Activated CD8-positive, alpha-beta memory T cell treated with anti-CD3 and anti-CD28 coated beads, Interleukin-2, amount 50 U/mL, for 4 hours (primary cell): ENCODE measurements around the gene CCDC198.

ENCODE experiments used
- DNase-seq: peaks from one replicate; pipeline ENCODE4 v3.0.0-alpha.2; 2020

CCDC198 gene, protein sequence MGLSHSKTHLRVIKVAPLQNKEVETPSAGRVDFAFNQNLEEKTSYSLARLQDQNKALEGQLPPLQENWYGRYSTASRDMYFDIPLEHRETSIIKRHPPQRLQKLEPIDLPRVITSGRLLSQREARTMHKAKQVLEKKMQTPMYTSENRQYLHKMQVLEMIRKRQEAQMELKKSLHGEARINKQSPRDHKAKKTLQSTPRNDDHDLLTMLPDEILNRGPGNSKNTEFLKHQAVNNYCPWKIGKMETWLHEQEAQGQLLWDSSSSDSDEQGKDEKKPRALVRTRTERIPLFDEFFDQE

DNA sequence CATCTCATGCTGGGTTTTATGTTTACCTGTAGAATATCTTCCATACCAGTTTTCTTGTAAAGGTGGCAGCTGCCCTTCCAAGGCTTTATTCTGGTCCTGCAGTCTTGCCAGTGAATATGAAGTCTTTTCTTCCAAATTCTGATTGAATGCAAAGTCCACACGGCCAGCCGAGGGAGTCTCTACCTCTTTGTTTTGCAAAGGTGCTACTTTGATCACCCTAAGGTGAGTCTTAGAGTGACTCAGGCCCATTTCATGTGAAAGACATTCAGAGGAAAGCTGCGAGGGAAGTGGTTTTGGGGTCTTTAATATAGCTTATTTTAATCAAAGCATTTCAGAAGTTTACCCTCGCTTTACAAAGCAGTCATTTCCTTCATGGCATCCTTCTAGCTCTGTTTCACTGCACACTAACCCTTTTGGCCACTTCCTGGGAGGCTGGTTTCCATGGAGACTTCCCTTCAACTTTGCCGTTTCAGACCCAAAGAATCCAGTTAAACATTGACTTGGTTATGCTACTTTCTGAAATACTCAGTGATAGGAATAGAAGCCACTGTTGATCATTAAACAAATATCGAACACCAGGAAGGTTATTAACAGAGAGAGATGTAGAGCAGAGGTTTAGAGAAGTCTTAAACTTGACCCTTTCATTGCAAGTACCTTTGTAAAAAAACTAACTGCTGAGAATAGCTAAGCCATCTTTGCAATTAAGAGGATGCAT is at the start of gene CCDC198:
Gene CCDC198, minus strand, starts transcription at position 391 of the 715 bp plus-strand sequence. Its CDS starts 142 bp downstream, at position 249.
- DNase-seq = no peak

DNA sequence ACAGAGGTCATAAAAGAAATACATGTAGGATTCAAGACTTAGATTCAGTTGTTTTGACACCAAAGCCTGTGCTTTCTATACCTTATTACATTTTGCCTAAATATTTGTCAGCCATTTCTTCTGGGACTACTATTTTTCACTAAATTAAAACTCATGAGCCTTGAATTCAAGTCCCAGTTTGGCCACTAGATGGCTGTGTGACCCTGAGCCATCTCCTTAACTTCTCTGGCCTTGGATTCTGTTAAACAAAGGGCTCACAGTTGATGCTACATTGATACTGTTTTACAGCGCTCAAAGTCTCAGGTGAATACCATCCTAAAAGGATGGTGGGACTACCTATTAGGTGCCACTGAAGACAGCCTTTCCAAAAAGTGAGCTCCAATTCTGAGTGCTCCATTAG is 39.6 kb upstream of the CCDC198 start:
- no peak for DNase-seq

DNA sequence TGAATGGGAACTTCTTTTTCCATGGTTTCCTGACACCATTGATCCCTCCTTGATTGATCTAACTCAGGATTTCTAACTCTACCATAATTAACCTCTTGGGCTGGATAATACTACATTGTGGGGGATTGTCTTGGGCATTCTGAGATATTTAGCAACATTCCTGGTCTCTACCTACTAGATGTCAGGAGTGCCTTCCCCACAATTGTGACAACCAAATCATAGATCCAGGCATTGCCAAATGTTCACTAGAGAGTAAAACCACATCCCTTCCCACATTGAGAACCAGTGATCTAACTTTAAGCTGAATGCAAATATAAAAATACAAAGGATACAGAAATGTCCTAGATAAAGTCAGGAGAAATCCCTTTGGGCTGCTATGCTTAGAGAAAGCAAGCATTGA is 36.9 kb upstream of the CCDC198 start:
- no peak for DNase-seq

DNA sequence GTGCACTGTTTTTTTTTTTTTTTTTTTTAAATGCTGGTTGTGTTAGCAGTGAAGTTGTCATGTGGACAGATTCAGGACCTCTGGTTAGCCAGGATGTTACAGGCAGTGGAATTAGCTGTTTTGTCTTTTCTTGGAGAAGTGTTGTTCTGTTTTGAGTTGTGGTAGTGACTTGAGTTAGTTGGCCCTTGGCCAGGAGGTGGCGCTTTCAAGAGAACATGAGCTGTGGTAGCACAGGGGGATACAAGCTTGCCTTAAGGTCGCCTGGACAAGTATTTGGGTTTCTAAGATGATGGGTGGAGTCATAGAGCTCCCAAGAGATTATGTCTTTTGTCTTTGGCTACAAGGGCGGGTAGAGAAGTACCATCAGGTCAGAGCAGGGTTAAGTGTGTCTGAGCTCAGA is 33.3 kb upstream of the CCDC198 start:
- no peak for DNase-seq

DNA sequence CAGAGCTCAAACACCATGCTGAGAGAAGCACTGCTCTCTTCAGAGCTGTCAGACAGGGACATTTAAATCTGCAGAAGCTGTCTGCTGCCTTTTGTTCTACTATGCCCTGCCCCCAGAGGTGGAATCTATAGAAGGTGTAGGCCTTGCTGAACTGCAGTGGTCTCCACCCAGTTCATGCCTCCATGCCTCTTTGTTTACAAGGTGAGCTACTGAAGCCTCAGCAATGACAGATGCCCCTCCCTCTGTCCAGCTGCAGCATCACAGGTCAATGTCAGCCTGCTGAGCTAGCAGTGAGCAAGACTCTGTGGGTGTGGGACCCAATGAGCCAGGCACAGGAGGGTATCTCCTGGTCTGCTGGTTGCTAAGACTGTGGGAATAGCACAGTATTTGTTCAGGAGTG is 25.4 kb upstream of the CCDC198 start:
- DNase-seq = no peak

DNA sequence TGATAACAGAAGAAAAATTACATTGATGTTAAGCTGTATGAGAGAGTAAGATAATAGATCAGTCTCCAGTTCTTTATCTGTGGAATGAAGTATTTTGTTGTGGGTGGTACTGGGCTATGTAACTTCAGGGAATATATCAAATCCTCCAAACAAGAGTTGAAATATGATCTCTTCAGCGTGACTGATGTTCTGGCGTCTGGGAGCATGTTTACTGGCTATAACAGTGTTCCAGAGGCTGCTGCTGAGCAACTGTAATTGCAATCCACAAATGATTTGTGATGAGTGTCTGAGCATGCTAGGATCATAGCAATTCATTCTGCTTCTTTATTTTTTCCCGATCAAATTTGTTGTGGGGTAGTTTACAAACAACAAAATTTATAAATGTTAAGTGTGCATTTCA is 18.6 kb upstream of the CCDC198 start:
- DNase-seq = no peak

DNA sequence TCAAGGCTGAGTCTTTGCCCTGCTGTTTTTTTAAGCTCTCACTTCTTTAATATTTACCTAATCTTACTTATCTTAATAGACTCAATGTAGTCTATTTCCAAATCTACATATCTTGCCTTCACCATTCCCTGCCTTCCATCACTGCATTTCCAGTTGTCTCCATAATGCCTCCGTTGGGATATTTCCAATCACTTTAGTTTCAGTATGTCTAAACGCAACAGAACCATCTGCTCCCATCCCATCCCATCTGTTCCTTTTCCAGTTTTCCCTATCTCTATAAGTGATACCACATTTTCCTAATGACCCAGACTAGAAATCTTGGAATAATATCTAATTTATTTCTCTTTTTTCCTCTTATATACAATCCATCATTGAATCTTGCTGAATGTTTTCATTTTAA is 15.1 kb upstream of the CCDC198 start:
- DNase-seq = no peak

DNA sequence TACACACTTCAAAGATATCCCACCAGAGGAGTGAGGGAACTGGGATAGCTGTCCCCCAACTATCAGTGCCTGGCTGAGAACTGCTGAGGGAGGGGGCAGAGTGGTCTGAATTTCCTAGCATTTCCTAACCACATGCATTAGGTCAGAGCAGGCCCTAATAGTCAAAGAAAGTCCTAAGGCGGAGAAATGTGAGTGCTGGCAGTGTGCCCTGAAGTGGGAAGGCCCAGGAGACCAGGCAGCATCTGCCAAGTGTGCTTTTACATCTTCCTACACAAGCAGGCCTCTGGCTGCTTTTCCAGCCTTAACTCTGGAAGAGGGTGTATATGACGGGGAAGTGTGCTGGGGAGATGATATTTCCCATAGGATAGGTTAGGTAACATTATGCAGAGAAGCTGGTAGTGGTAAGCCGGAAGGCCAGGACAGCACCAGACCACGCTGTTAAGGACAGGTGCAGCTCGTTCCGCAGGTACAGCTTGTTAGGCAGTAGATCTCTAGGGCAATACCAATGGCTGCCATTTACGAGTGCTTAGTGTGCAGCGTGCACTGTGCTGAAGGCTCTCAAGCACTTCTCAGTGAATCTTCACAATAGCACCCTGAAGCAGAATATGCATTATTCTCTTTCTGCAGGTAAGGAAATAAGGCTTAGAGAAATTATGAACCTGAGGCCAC is 9.1 kb upstream of the CCDC198 start:
- DNase-seq = no peak

DNA sequence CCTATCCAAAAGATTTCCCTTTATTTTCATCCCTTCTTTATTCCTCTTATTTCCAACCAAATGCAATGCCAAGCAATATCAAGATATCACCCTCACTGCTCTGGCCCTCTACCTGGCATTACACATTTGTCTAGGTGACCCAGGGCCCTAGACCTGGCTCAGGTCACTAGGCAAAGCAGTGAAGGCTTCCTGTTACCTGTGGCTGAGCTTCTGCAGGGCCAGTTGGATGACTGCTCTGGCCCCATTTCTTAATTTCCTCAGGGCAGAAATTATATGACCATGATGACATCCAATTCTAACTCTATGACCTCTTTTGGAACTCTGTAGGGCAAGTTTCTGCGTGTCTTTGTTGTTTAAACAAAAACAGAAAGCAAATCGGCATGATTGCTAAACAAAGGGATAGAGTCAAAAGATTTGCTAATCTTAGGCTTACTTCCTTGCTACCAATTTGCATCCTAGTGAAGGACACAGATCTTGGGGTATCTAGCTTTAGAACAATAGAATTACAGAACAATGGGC is 7.4 kb upstream of the CCDC198 start:
- no peak for DNase-seq

DNA sequence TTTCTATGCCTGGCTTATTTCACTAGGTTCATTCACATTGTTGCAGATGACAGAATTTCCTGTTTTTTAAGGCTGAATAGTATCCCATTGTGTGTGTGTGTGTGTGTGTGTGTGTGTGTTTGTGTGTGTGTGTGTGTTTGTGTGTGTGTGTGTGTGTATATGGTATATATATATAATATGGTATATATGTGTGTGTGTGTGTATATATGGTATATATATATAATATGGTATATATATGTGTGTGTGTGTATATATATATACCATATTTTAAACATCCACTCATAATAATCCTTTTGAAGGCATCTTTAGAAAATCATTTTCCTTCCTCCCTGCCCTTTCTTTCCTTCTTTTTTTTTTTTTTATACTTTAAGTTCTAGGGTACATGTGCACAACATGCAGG is 5.0 kb upstream of the CCDC198 start:
- no peak for DNase-seq

DNA sequence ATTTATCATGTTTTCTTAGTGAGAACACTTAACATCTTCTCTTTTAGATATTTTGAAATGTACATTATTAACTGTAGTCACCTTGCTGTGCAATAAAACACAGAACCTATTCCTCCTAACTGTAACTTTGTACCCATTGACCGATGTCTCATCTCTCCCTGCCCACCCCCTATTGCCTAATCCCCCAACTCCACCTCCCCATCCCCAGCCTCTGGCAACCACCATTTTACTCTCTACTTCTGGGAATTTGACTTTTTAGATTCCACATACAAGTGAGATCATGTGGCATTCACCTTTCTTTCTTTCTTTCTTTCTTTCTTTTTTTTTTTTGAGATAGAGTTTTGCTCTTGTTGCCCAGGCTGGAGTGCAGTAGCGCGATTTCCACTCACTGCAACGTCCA is 4.4 kb upstream of the CCDC198 start:
- no peak for DNase-seq

DNA sequence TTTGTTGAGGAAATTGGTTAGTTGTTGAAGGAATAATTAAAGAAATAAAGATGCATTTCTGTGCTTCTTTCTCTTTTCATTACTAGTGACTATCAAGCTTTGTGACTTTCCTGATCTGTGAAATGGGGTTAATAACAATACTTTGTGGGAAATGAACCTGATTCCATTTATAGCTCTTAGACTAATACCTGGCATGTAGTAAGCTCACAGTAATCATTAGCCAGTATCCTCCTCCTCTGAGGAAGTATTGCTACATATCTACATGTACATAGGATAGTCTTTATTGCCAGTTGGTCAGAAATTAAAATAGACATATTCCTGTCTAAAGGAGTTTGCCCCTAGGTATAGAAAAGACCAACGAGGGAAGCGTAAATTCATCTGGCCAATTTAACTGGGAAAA is 1.8 kb upstream of the CCDC198 start:
- DNase-seq = no peak

DNA sequence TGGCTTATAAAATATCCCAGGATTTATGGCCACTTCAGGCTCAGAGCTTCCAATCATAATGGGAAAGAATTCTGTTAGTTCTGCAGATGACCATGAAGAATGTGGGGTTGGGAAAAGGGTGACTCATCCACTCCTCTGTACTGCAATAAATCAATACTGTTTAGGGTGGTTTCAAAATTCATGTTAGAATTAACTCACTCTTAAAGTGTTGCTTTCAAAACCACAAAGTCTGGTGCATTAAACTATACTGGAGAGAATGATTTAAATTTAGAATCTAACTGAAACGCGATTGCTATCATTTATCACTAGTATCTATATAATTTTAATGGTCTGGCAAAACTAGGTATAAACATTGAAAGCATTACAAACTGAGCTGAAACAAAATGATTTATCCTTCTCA is 798 bp downstream of the CCDC198 start:
- no peak for DNase-seq

DNA sequence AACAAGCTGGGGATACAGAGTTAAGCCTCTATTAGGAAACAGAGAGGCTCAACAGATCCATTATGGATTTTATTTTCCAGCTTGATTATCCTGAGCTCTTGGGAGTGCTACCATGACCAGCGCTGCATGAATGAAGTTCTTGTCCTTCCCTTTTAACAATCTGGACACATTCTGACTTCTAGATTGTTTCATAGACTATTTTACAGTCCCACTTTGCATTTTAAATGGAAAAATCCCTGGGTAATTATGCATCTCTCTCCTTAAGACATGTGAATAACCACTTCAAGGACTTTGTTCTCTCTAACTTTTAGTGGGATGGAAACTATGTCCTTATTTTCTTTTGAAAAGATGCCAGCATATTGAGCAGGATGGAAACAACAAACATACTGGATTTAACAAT is 2.0 kb downstream of the CCDC198 start:
- no peak for DNase-seq

DNA sequence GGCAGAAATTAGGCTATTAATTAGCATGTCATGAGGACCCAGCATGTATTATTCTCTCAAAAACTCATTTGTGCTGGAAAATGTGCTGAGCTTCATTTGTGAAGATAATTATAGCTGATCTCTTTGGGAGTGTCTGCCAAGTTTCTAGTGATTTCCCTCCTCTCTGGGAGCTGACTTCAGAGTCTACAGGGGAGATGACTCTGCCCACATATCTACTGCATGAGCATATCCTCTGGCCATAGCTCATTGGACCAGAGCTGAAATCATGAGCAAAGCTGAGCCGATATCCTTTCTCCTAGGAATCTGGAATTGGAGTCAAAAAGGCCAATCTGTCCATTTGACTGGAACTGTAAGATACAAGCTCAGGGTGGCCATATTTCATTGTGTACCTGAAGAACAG is 5.9 kb downstream of the CCDC198 start:
- no peak for DNase-seq

DNA sequence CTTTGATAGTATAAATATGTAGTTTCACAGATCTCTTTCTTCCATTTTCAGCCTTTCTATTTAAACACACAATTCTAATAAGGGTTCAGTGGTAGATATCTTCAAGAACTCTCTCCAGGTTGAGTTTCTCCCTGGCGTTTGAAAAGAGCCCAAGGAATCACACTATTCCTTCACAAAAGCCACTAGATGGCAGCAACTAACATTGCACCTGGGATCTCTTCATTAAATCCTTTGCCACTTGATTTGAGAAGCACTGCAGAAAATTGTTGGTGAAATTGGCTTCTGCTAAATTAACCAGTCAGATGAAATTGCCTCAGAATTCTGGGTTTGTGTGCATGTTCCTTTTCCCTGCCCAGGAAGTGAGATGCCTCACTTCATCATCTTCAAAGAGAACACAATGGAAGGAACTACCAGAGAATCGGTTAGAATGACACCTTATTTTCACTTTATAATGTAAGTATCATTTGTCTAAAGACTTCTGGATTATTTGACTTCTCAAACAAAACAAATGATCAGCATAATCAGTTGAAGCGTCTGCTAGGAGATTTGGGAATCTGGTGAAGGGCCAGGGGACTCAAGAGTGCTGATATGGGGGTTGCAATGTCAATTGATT is 6.8 kb downstream of the CCDC198 start:
- DNase-seq = no peak

DNA sequence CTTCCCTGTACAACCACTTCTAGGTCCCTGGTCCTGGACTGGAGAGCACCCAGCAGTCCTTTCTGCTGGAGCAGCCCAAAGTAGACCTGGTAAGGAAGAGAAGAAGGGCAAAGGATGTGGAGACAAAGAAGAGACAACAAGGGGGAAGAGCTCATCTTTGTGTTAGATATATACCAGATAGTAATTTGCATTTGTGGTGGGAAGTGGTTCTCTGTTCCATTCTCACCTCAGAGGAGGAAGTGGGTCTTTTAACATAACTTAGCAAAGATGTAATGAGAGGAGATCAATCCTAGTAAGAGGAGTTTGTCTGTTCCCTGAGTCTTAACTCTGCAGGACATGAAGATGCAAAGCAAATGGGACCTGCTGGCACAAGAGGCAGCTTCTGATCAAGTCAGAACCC is 8.0 kb downstream of the CCDC198 start:
- no peak for DNase-seq

DNA sequence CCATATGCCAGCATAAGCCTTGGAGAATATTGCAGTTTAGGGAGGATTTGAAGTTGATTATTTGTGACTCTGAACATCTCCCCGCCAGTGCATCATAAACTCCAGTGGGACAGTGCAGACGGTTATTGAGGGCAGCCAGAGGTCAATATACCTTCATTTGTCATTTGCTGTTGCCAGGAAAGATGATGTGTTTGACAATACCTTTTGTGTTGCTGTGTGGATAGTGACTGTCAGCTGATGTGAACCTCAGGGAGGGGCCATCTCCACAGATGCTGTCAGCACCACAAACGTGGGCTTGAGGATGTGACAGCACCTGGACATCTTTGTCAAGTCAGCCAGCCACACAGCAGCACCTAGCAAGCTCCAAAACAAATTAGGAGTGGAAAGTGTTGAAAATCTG is 11.5 kb downstream of the CCDC198 start:
- DNase-seq = no peak

DNA sequence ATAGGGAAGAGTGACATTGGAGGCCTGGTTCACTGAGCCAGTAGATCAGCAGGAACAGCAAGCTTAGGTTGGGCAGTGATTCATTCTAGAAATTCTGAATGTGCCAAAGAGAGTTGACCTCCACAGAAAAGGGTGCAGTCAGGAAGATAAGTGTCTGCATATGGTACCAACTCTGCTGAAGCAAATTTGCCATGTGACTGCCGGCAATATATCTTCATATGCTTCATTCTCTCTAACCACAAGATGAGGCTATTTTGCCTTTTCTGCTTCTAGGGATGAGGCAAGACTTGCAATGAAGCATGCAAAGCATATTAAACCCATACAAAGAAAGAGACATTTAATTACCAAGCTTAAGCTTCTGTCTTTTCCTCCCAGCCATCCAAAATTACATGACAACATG is 13.6 kb downstream of the CCDC198 start:
- DNase-seq = no peak

DNA sequence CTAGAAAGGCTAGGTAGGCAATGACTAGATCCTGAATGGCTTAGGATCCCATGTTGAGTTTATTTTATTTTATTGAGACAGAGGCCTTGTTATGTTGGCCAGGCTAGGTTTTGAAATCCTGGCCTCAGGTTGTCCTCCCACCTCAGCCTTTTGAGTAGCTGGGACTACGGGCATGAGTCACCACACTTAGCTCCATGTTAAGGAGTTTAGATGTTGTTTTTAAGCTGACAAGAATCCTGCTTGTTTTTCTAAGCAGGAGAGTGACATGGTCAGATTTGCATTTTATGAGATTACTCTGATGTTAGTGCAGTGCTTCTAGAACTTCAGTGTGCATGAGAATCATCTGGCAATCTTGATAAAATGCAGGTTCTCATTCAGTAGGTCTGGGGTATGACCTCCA is 14.5 kb downstream of the CCDC198 start:
- DNase-seq = no peak

DNA sequence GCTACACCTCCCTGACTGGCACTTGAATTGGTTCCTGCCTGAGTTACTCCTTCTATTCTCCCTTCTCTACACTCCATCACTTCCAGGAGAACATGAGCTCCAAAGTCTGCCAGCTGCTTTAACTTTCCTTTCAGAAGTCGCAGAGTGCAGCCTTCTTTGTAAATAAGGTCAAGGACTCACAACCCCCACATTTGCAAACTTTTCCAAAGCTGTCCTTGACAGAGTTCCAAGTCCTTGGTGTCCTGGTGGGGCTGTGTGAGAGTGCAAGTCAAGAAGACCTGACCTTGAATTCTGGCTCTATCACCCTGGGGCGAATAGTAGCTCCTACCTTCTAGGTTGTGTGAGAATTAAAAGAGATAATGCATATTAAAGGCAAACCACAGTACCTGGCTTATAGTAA is 15.6 kb downstream of the CCDC198 start:
- no peak for DNase-seq

DNA sequence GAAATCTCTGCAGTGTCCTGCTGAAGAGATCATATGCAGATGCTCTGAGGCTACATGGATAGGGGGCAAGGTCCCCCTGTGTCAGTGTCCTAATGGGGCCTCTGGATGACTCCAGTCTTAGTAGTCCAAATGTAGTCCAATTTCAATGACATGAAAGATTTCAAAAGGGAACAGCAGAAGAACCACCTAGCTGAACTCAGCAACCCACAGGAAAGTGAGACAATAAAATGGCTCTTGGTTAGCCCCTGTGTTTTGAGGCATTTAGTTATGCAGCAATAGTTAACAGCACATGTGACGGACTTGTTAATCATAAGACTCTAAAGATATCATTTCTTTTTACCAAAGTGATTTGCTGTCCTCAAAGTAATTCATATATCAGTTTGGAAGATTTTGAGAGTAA is 22.7 kb downstream of the CCDC198 start:
- DNase-seq = no peak

DNA sequence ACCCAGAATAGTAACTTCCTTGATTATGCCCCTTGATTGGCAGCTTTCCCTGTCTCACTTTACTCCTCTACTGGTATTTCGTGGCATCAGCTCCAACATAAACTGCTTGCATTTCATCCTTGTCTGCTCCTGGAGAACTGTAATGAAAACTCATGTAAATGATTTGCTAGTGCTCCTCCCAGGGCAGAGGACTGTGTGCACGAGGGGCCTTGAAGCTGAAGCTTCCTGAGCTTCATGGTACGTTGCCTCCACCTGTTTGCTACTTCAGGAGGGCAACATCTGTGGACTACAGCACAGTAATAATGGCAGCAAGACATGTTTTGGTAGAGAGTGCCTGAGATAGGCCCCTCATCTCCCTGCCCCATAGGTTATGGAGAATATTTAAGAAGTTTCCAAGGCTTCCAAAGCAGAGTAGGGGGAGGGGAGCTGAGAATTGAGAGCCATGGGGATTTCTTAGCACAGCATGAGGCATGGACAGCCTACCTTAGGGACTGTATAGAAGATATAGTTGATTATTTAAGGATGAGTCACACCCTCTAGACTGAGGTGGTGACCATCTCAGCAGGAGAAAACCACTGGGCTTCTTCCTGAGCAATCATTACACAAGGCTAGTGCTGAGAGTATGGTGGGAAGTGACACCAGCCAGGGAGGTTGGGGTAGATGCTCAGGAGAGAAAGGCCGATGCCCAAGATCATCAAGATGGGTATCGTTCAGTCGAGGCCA is 29.5 kb downstream of the CCDC198 start:
- no peak for DNase-seq
